ENCODE data around the gene SLC25A28.

Gene SLC25A28

DNA sequence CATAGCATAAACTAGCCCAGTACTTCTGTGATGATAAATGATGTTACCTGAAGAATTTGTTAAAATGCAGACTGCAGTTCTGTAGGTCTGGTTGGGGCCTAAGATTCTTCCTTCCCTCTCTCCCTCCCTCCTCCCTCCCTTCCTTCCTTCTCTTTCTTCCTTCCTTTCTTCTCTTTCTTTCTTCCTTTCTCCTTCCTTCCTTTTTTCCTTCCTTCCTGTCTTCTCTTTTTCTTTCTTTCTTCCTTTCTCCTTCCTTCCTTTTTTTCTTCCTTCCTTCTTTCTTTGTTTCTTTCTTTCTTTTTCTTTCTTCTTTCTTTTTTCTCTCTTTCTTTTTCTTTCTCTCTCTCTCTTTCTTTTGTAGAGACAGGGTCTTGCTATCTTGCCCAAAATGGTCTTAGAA is 3.7 kb upstream of the SLC25A28 start:
- TF ChIP-seq, protein P1, sequence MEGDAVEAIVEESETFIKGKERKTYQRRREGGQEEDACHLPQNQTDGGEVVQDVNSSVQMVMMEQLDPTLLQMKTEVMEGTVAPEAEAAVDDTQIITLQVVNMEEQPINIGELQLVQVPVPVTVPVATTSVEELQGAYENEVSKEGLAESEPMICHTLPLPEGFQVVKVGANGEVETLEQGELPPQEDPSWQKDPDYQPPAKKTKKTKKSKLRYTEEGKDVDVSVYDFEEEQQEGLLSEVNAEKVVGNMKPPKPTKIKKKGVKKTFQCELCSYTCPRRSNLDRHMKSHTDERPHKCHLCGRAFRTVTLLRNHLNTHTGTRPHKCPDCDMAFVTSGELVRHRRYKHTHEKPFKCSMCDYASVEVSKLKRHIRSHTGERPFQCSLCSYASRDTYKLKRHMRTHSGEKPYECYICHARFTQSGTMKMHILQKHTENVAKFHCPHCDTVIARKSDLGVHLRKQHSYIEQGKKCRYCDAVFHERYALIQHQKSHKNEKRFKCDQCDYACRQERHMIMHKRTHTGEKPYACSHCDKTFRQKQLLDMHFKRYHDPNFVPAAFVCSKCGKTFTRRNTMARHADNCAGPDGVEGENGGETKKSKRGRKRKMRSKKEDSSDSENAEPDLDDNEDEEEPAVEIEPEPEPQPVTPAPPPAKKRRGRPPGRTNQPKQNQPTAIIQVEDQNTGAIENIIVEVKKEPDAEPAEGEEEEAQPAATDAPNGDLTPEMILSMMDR (IDR thresholded peaks at IDR 0.05; ENCODE audit: insufficient read depth, low read depth, low read length, missing control alignments): no peak
- H3K4me3 ChIP-seq (ENCODE audit: low read length): no peak overlapping the region
- no peak for DNase-seq (ENCODE audit: low read depth)

DNA sequence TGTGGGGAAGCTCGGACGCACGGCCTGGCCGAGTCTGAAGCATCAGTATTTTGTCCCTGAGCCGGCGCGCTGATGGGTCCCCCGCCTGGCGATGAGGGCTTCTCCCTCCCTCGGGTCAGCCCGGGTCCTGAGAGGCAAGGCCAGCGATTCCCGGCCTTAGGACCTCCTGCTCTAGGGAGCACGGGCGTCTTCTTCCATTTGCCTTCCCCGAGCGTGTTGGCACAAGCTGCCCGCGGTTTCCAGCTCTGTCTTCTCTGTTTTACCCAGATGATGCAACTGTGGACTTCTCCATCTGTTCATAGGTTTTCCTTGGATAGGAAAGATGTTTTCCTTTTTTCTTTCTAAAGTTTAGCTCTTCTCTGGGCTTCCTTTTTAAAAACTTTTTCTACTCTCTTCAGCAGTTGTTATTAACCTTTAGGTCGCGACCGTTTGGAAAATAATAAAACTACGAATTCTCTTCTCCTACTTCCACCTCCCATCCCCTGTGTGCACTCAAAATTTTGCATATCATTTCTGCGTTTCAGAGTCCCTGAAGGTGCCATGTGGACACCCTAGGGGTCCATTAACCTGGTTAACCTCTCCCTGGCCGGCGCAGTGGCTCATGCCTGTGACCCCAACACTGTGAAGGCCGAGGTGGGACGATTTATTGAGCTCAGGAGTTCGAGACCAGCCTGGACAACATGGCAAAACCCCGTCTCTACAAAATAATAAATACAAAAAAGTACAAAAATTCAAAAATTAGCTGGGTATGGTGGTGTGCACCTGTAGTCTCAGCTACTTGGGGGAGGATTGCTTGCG is 1.4 kb upstream of the SLC25A28 start:
- H3K4me3 ChIP-seq (ENCODE audit: low read length): peak overlapping the region; percentile 87
- TF ChIP-seq, protein P1 (IDR thresholded peaks at IDR 0.05; ENCODE audit: insufficient read depth, low read depth, low read length, missing control alignments): no peak
- peak; percentile 94 for DNase-seq (ENCODE audit: low read depth)

DNA sequence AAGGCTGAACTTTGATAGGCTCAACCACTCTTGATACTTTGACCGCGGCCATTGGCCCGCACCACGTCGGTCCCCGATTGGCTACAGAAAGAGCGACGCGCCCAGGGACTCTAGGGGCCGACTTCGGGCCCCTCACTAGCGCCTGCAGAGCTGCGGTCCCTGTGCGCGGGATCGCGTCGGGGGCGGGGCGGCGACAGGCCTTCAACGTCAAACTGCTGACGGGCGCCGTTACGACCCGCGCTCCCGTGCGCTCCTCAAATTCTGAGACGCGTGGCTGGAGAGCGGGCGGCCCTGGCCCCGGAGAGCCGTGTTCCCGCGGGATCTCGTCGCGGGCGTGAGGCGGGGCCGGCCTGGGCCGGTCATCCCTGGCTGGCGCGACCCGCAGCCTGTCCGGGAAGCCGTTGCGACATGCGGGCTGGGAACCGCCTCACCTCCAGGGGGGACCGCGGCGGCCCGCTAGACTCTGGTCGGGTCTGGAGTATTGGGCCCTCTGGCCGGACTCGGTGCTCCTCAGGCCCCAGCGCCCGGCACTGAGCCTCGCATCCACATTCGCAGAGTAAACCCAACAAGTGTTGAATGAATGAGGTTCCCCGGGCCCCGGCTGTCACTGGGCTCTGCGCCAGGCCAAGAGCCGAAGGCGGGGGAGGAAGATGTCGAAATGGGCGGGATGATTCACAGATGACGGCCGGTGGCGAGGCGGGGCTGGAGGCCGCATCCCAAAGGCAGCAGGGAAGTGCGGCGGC is 643 bp upstream of the SLC25A28 start:
- DNase-seq (ENCODE audit: low read depth): peak; percentile 97
- TF ChIP-seq, protein P1 (IDR thresholded peaks at IDR 0.05; ENCODE audit: insufficient read depth, low read depth, low read length, missing control alignments): no peak
- peak overlapping the region; percentile 87 for H3K4me3 ChIP-seq (ENCODE audit: low read length)

DNA sequence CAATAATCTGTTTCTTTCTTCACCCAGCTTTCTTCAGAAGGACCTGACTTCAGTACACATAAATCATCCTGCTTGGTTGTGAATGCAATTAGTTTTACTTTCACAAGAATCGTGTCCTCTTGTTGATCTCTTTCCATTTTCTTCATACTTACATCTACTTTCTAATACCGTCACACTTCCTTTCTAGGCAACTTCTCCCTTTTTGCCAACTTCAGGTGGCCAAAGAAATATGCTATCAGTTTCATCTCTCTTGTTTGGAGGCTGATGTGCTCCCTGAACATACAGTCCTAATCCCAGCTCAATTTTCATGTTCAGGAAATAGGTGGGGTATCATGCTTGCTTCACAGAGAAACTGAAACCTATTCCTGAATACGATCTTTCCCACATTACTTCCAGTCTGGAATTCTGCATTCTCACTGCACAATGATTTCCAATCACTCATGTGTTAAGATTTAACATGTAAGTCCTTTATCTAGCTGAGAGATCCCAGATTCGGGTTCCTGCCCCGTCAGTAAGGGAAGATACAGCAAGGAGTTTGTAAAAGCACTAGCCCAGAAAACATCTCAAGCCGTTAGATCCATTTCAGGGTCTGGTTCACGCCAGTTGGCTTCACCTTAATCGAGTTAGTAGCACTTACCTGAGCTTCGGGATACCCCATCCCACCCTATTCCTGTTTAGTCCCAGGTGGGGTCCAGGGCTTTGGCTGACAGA is 994 bp downstream of the SLC25A28 start:
- peak; percentile 15 for DNase-seq (ENCODE audit: low read depth)
- peak overlapping the region; percentile 87 for H3K4me3 ChIP-seq (ENCODE audit: low read length)
- TF ChIP-seq, protein P1 (IDR thresholded peaks at IDR 0.05; ENCODE audit: insufficient read depth, low read depth, low read length, missing control alignments): no peak

DNA sequence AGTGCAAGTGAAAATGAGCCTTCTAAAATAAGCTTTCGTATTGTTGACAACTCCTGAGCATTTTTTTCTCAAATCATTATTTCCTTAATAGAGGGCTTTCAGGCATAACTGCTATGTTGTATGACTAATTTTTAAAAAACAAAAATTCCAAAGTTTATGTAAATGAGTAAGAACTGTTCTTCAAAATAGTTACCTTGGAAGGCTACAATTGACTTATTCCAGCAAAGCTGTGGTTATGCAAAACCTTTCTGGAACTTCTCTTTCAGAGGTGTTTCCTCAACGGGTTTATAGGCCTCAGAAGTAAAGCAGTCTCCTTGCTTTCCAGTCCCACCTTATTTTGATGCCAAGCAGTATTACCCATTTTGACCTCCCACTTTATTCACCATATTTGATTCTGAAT is 2.5 kb downstream of the SLC25A28 start:
- H3K4me3 ChIP-seq (ENCODE audit: low read length): peak overlapping the region; percentile 87
- TF ChIP-seq, protein P1 (IDR thresholded peaks at IDR 0.05; ENCODE audit: insufficient read depth, low read depth, low read length, missing control alignments): no peak
- DNase-seq (ENCODE audit: low read depth): no peak

DNA sequence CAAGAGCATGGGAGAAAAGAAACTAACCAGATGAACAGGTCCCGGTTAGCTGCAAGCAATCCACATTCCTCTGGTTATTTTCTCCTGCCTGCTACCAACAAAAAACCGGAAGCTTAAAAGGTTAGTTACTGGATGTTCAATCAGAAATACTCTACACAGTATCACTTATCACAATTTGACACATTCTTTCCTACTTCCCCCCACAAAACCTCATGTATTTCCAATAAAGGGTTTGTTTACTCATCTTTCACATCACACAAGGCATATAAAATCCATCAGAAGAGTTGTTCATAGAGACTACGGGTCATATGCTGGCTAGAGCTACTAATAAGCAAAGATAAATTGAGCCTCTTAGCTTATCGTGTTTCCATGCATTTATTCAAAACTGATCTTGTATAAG is 4.8 kb downstream of the SLC25A28 start:
- DNase-seq (ENCODE audit: low read depth): no peak
- TF ChIP-seq, protein P1 (IDR thresholded peaks at IDR 0.05; ENCODE audit: insufficient read depth, low read depth, low read length, missing control alignments): no peak
- no peak overlapping the region for H3K4me3 ChIP-seq (ENCODE audit: low read length)
